ENCODE results near the gene GPC3.

- TF ChIP-seq CHD1 (IDR thresholded peaks at IDR 0.05; ENCODE audit: low read depth, low read length): no peak
- TF ChIP-seq CTCF (conservative IDR thresholded peaks at IDR 0.05; ENCODE audit: low read depth, low read length): no peak
- TF ChIP-seq MAZ (IDR thresholded peaks at IDR 0.05; ENCODE audit: borderline replicate concordance, low read depth, low read length): no peak
- no peak for TF ChIP-seq CEBPB (IDR thresholded peaks at IDR 0.05; ENCODE audit: low read depth, low read length)
- no peak for TF ChIP-seq BHLHE40 (IDR thresholded peaks at IDR 0.05; ENCODE audit: low read depth, low read length)
- no peak for TF ChIP-seq POLR2A (IDR thresholded peaks at IDR 0.05; ENCODE audit: low read depth, low read length)
- no peak for TF ChIP-seq NFE2L2 (IDR thresholded peaks at IDR 0.05; ENCODE audit: low read depth, low read length)
Observed at GRCh38 chrX:133980832-133981588, 4.4 kb downstream of the GPC3 start.

Data from IMR-90 (cell line).